Neural progenitor cell (in vitro differentiated cells): Measurements from ENCODE around the gene LRFN4. TPM values are rescaled to one million over a fixed set of nuclear protein-coding genes. Genes with fewer than 3 reads are reported as not detected.

Source experiments
- DNase-seq: peaks from one replicate; pipeline ENCODE4 v3.0.0-alpha.2; 2016; ENCODE audit warnings: low spot score
- H2AFZ ChIP-seq: fragments of 200-600 bp; sonication (generic); replicated peaks from 2 replicates; pipeline ENCODE4 v1.6.1; 2016; ENCODE audit warnings: antibody characterized with exemption
- H3F3A ChIP-seq: fragments of 200-600 bp; sonication (generic); 2 replicates; pipeline ENCODE4 v1.6.1; 2016; ENCODE audit warnings: antibody characterized with exemption, low read depth
- H3K27ac ChIP-seq: fragments of 200-600 bp; sonication (generic); 2 replicates; pipeline ENCODE4 v1.5.1; 2016; ENCODE audit warnings: mild to moderate bottlenecking
- H3K27me3 ChIP-seq: fragments of 200-600 bp; sonication (generic); 2 replicates; pipeline ENCODE4 v1.6.1; 2016; ENCODE audit warnings: mild to moderate bottlenecking, moderate library complexity
- H3K36me3 ChIP-seq: fragments of 200-600 bp; sonication (generic); 2 replicates; pipeline ENCODE4 v1.5.1; 2016
- H3K4me1 ChIP-seq: fragments of 200-600 bp; sonication (generic); 2 replicates; pipeline ENCODE4 v1.6.1; 2016; ENCODE audit warnings: mixed run types
- H3K4me2 ChIP-seq: fragments of 200-600 bp; sonication (generic); 2 replicates; pipeline ENCODE4 v1.6.1; 2016
- H3K4me3 ChIP-seq: fragments of 200-600 bp; sonication (generic); 2 replicates; pipeline ENCODE4 v1.5.1; 2016
- H3K79me2 ChIP-seq: fragments of 200-600 bp; sonication (generic); 2 replicates; pipeline ENCODE4 v1.6.1; 2016; ENCODE audit warnings: low read depth
- H3K9ac ChIP-seq: fragments of 200-600 bp; sonication (generic); 2 replicates; pipeline ENCODE4 v1.6.1; 2016
- H3K9me3 ChIP-seq: fragments of 200-600 bp; sonication (generic); 2 replicates; pipeline ENCODE4 v1.5.1; 2016; ENCODE audit warnings: low read depth
- H4K20me1 ChIP-seq: fragments of 200-600 bp; sonication (generic); 2 replicates; pipeline ENCODE4 v1.6.1; 2016; ENCODE audit warnings: low read depth
- H3K27ac Mint-ChIP-seq: 3 replicates; pipeline ENCODE4 v1.8.0; 2021; ENCODE audit warnings: mixed read lengths
- H3K27me3 Mint-ChIP-seq: 2 replicates; pipeline ENCODE4 v1.8.0; 2022; ENCODE audit warnings: low read depth, mild to moderate bottlenecking, inconsistent platforms, moderate library complexity, mixed read lengths; ENCODE audit not compliant: insufficient read depth
- H3K36me3 Mint-ChIP-seq: 3 replicates; pipeline ENCODE4 v1.8.0; 2021; ENCODE audit warnings: mixed read lengths
- H3K4me1 Mint-ChIP-seq: 3 replicates; pipeline ENCODE4 v1.8.0; 2021; ENCODE audit warnings: mixed read lengths
- H3K4me3 Mint-ChIP-seq: 3 replicates; pipeline ENCODE4 v1.8.0; 2021; ENCODE audit warnings: mild to moderate bottlenecking, moderate library complexity, mixed read lengths
- H3K9me3 Mint-ChIP-seq: 3 replicates; pipeline ENCODE4 v1.8.0; 2020; ENCODE audit warnings: mixed read lengths
- CTCF ChIP-seq: fragments of 200-600 bp; sonication (generic); IDR thresholded peaks from 2 replicates; pipeline ENCODE4 v1.5.1; 2017; ENCODE audit warnings: antibody characterized with exemption, mild to moderate bottlenecking
- EZH2 ChIP-seq: fragments of 200-600 bp; sonication (generic); IDR thresholded peaks from 2 replicates; pipeline ENCODE4 v1.6.1; 2017; ENCODE audit warnings: antibody characterized with exemption, mild to moderate bottlenecking, moderate library complexity
- EZH2phosphoT487 ChIP-seq: fragments of 200-600 bp; sonication (generic); IDR thresholded peaks from 2 replicates; pipeline ENCODE4 v1.6.1; 2017; ENCODE audit warnings: antibody characterized with exemption
- total RNA-seq: library from RNA; depleted of rRNA; stranded (reverse); fragments of >200 nt; gene quantifications from 2 replicates; pipeline ENCODE4 v1.2.3, GENCODE V29; 2015; ENCODE audit warnings: low replicate concordance

Gene LRFN4
- total RNA-seq, 1 donor from 2014 or later, result 6.7 TPM

- H3K79me2 ChIP-seq, result no peaks in the 10 kb centered on the region
- H3K4me3 ChIP-seq, result no peak overlapping the region
- peaks cover 34% of the 10 kb centered on the region for H3K4me1 Mint-ChIP-seq
- no peak for TF ChIP-seq CTCF
- TF ChIP-seq EZH2, result no peak
- TF ChIP-seq EZH2phosphoT487, result no peak
- no peak for DNase-seq
- peak overlapping the region; percentile 40 for H3K27ac Mint-ChIP-seq
- no peaks in the 10 kb centered on the region for H3K36me3 ChIP-seq
- H3K9ac ChIP-seq, result no peak overlapping the region
- H3K27ac ChIP-seq, result no peak overlapping the region
- H3K9me3 Mint-ChIP-seq, result no peaks in the 10 kb centered on the region
- peak overlapping the region; percentile 41 for H3K4me3 Mint-ChIP-seq
- no peaks in the 10 kb centered on the region for H3K9me3 ChIP-seq
- H3K27me3 ChIP-seq, result no peaks in the 10 kb centered on the region
- H2AFZ ChIP-seq, result no peak overlapping the region
- no peaks in the 10 kb centered on the region for H4K20me1 ChIP-seq
- H3F3A ChIP-seq, result no peaks in the 10 kb centered on the region
- no peaks in the 10 kb centered on the region for H3K27me3 Mint-ChIP-seq
- peaks cover 2% of the 10 kb centered on the region for H3K36me3 Mint-ChIP-seq
- H3K4me2 ChIP-seq, result no peak overlapping the region
- peaks cover 16% of the 10 kb centered on the region for H3K4me1 ChIP-seq
Measured at GRCh38 chr11:66875378-66875777, 18.5 kb downstream of the LRFN4 start.

GRCh38 chr11:66877588-66878385 lies 20.9 kb downstream of the LRFN4 start:
- peaks cover 6% of the 10 kb centered on the region for H3F3A ChIP-seq
- H3K27ac ChIP-seq, result no peak overlapping the region
- no peak overlapping the region for H3K27ac Mint-ChIP-seq
- no peak for DNase-seq
- H3K4me1 Mint-ChIP-seq, result peaks cover 54% of the 10 kb centered on the region
- no peak for TF ChIP-seq EZH2
- no peak for TF ChIP-seq CTCF
- TF ChIP-seq EZH2phosphoT487, result no peak
- H3K79me2 ChIP-seq, result no peaks in the 10 kb centered on the region
- no peaks in the 10 kb centered on the region for H3K9me3 ChIP-seq
- peaks cover 33% of the 10 kb centered on the region for H3K4me1 ChIP-seq
- no peaks in the 10 kb centered on the region for H3K36me3 ChIP-seq
- no peaks in the 10 kb centered on the region for H3K36me3 Mint-ChIP-seq
- H2AFZ ChIP-seq, result no peak overlapping the region
- H3K27me3 Mint-ChIP-seq, result peaks cover 5% of the 10 kb centered on the region
- no peak overlapping the region for H3K4me3 ChIP-seq
- H3K4me3 Mint-ChIP-seq, result no peak overlapping the region
- H3K4me2 ChIP-seq, result no peak overlapping the region
- H4K20me1 ChIP-seq, result no peaks in the 10 kb centered on the region
- no peaks in the 10 kb centered on the region for H3K27me3 ChIP-seq
- H3K9ac ChIP-seq, result no peak overlapping the region
- no peaks in the 10 kb centered on the region for H3K9me3 Mint-ChIP-seq

- Mint-ChIP-seq H3K9me3 (no peaks in the 10 kb centered on the region), H3K27ac (no peak overlapping the region), H3K4me1 (peaks cover 61% of the 10 kb centered on the region), H3K36me3 (no peaks in the 10 kb centered on the region), H3K4me3 (no peak overlapping the region), H3K27me3 (peaks cover 5% of the 10 kb centered on the region)
- H3K27me3 ChIP-seq, result no peaks in the 10 kb centered on the region
- H3K79me2 ChIP-seq, result no peaks in the 10 kb centered on the region
- H3K9me3 ChIP-seq, result no peaks in the 10 kb centered on the region
- TF ChIP-seq CTCF (no peak), EZH2 (no peak), EZH2phosphoT487 (no peak)
- H3K4me1 ChIP-seq, result peaks cover 36% of the 10 kb centered on the region
- no peaks in the 10 kb centered on the region for H3K36me3 ChIP-seq
- H3F3A ChIP-seq, result peaks cover 9% of the 10 kb centered on the region
- DNase-seq, result no peak
- H3K4me2 ChIP-seq, result no peak overlapping the region
- no peak overlapping the region for H3K9ac ChIP-seq
- H3K27ac ChIP-seq, result no peak overlapping the region
- no peak overlapping the region for H2AFZ ChIP-seq
- no peaks in the 10 kb centered on the region for H4K20me1 ChIP-seq
- H3K4me3 ChIP-seq, result no peak overlapping the region
Measured at GRCh38 chr11:66878474-66878873, 21.6 kb downstream of the LRFN4 start.
